ENCODE measurements around the gene THOC6. TPM values are rescaled to one million over a fixed set of nuclear protein-coding genes. Genes with fewer than 3 reads are reported as not detected.
A peak's percentile ranks its signal among the peaks of the same experiment; 100 is the strongest.
"Not testable (repeated sequence)": the region's sequence is repeated elsewhere in the genome, so short reads cannot be mapped to it uniquely, and the experiment has no call there.

The THOC6 gene
- total and polyA plus RNA-seq, 9 donors = 3.5 to 21.0 (median 15.2) TPM

DNA sequence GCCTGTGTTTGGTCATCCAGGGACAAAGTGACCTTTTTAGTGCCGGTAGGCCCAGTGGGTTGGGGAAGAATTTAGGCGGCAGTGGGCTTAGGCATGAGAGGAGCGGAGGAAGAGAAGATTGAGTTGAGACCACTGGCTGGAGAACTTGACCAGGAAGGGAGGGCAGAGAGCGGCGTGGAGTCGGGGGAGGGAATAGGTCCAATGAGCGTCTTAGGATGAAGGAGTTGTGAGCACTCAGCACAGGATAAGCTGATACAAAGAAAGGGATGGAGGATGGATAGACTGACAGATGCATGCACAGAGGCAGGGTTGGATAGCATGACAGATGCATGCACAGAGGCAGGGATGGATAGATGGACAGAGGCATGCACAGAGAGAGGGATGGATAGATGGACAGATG, 49.6 kb downstream of the THOC6 start:
- TF ChIP-seq EP300 (IDR thresholded peaks at IDR 0.05) (no peak), POLR2A (IDR thresholded peaks at IDR 0.05) (no peak)
- TF ChIP-seq, protein P1, sequence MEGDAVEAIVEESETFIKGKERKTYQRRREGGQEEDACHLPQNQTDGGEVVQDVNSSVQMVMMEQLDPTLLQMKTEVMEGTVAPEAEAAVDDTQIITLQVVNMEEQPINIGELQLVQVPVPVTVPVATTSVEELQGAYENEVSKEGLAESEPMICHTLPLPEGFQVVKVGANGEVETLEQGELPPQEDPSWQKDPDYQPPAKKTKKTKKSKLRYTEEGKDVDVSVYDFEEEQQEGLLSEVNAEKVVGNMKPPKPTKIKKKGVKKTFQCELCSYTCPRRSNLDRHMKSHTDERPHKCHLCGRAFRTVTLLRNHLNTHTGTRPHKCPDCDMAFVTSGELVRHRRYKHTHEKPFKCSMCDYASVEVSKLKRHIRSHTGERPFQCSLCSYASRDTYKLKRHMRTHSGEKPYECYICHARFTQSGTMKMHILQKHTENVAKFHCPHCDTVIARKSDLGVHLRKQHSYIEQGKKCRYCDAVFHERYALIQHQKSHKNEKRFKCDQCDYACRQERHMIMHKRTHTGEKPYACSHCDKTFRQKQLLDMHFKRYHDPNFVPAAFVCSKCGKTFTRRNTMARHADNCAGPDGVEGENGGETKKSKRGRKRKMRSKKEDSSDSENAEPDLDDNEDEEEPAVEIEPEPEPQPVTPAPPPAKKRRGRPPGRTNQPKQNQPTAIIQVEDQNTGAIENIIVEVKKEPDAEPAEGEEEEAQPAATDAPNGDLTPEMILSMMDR (IDR thresholded peaks at IDR 0.05) = no peak
- 77 to 83% (median 82%) methylated on average over 7 of the region's 7 CpGs for WGBS, 3 donors
- Histone ChIP-seq H3K27ac (no peak overlapping the region), H3K9me3 (no peaks in the 10 kb centered on the region), H3K27me3 (no peaks in the 10 kb centered on the region), H3K4me3 (no peak overlapping the region), H3K36me3 (no peaks in the 10 kb centered on the region), H3K4me1 (ENCODE audit: insufficient read depth) (no peaks in the 10 kb centered on the region)
- no peak for DNase-seq
- intact Hi-C loops (cut with DNase I) = no loop called here

DNA sequence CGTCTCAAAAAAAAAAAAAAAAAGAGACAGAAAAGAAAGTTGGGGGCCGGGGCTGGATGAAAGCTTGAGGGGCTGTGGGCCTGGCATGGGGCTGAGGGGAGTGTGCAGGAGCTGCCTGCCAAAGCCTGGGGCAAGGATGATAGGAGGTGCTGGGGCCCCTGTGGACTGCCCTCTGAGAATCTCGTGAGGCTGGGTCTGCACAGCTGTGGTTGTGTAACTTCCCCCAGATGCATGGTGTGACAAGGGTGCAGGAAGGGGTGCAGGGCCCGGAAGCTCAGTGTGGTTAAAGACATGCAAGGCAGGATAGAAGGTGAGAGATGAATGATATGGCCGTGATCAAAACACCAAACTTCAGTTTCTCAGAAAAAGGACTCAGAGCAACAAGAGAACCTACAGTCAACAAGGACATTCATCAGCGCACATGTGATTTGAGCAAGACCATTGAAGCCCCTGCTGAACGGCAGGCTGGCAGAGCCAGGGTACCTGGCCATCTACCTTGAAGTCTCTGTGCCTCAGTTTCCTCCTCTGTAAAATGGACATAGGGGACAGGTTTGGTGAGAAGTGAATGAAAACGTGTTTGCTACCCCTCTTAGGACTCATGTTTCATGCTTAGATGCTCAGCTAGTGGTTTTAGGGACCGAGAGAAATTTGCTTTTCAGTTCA, 51.2 kb downstream of the THOC6 start:
- no peak overlapping the region for H3K4me3 ChIP-seq
- no peaks in the 10 kb centered on the region for H3K9me3 ChIP-seq
- 57 to 63% (median 59%) methylated on average over 9 of the region's 9 CpGs for WGBS, 3 donors
- intact Hi-C loops (cut with DNase I) = no loop called here
- TF ChIP-seq, protein P1 (IDR thresholded peaks at IDR 0.05) = no peak
- no peak for TF ChIP-seq POLR2A (IDR thresholded peaks at IDR 0.05)
- TF ChIP-seq EP300 (IDR thresholded peaks at IDR 0.05) = no peak
- DNase-seq = no peak
- H3K27me3 ChIP-seq = no peaks in the 10 kb centered on the region
- H3K4me1 ChIP-seq (ENCODE audit: insufficient read depth) = peaks cover under 1% of the 10 kb centered on the region
- no peaks in the 10 kb centered on the region for H3K36me3 ChIP-seq
- H3K27ac ChIP-seq = no peak overlapping the region

DNA sequence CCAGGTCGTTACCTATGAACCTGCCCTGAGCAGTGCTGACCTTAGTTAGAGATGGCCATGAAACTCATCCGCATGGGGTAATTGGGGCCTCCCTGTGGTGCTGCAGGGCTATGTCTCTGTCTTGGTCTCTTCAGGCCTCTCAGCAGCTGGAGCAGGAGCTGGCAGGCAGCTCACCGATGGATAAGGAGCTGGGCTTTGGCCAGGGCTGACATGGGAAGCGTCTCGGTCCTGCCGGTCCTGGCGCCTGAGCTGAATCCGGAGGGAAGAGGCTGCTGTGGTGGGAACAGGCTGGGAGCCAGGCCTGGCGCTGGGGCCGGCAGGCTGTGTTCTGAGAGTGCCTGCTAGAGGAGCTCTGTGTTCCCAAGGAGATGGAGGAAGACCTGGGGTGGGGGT, 51.7 kb downstream of the THOC6 start:
- H3K27ac ChIP-seq = no peak overlapping the region
- intact Hi-C loops (cut with DNase I) = no loop called here

DNA sequence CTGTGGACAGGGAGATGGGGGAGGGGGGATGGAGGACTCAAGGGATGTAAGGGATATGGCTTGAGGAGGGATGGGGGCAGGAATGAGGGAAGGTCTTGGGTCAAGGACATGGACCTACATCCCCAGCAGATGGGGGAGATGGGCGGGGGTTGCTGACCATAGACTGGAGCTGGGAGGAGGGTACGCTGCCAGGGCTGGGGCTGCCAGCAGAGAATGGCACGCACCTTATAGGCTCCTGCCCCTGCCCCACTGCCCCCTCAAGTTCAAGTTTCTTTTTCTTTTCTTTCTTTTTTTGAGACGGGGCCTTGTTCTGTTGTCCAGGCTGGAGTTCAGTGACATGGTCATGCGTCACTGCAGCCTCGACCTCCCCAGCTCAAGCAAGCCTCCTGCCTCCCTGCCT, 52.1 kb downstream of the THOC6 start:
- H3K36me3 ChIP-seq; H3K9me3 ChIP-seq; H3K27me3 ChIP-seq; H3K4me3 ChIP-seq; H3K4me1 ChIP-seq (ENCODE audit: insufficient read depth); intact Hi-C loops (cut with DNase I); DNase-seq; H3K27ac ChIP-seq: not testable (repeated sequence)
- 51 to 64% (median 53%) methylated on average over 6 of the region's 6 CpGs for WGBS, 3 donors

More for the DNA sequence above, 51.7 kb downstream of the THOC6 start:
- no peaks in the 10 kb centered on the region for H3K9me3 ChIP-seq
- H3K27me3 ChIP-seq = no peaks in the 10 kb centered on the region
- DNase-seq = peak; percentile 47 to 78 (median 60)
- 2 to 14% (median 12%) methylated on average over 8 to 10 of the region's 10 CpGs for WGBS, 3 donors
- peaks cover 2% of the 10 kb centered on the region for H3K4me1 ChIP-seq (ENCODE audit: insufficient read depth)
- H3K36me3 ChIP-seq = no peaks in the 10 kb centered on the region
- no peak overlapping the region for H3K4me3 ChIP-seq
- no peak for TF ChIP-seq EP300 (IDR thresholded peaks at IDR 0.05)
- TF ChIP-seq, protein P1 (IDR thresholded peaks at IDR 0.05) = no peak
- TF ChIP-seq POLR2A (IDR thresholded peaks at IDR 0.05) = no peak

DNA sequence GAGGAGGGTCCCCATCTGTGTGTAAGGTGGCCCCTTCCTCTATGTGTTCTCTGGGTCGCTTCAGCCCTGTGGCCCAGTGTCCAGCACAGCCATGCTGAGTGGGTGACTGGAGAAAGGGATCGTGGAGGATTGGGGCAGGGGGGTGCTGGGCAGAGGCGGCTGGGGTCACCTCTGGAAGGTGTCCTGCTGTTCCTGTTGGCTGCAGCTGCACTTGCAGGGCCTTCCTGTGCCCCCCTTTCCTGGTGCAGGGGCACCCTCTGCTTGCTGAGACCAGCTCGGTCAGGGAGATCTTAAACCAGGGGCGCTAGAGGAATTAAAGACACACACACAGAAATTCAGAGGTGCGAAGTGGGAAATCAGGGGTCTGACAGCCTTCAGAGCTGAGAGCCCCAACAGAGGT, 52.7 kb downstream of the THOC6 start:
- TF ChIP-seq, protein P1 (IDR thresholded peaks at IDR 0.05) = no peak
- no peak for TF ChIP-seq EP300 (IDR thresholded peaks at IDR 0.05)
- no peak for TF ChIP-seq POLR2A (IDR thresholded peaks at IDR 0.05)
- Histone ChIP-seq H3K4me1 (ENCODE audit: insufficient read depth) (peaks cover 6% of the 10 kb centered on the region), H3K36me3 (no peaks in the 10 kb centered on the region), H3K9me3 (no peaks in the 10 kb centered on the region), H3K27ac (no peak overlapping the region), H3K27me3 (no peaks in the 10 kb centered on the region), H3K4me3 (no peak overlapping the region)
- 60 to 90% (median 84%) methylated on average over 6 of the region's 6 CpGs for WGBS, 3 donors
- no peak for DNase-seq
- intact Hi-C loops (cut with DNase I) = no loop called here

All from ovary (tissue), 9 donors.